Nephron (organoid): ENCODE measurements around the gene LGALS4.
"Not testable (repeated sequence)": the region's sequence is repeated elsewhere in the genome, so short reads cannot be mapped to it uniquely, and the experiment has no call there.

ENCODE experiments used
- H3K27ac Mint-ChIP-seq, 3 experiments: 2 replicates each; pipeline ENCODE4 v1.8.0; 2020; ENCODE audit warnings: mixed read lengths in 3 of 3, mild to moderate bottlenecking in 2 of 3, moderate library complexity in 1 of 3
- H3K27me3 Mint-ChIP-seq: 2 replicates; pipeline ENCODE4 v1.8.0; 2021; ENCODE audit warnings: low read depth, mild to moderate bottlenecking, moderate library complexity, mixed read lengths
- H3K36me3 Mint-ChIP-seq: 2 replicates; pipeline ENCODE4 v1.8.0; 2020; ENCODE audit warnings: low read depth, mixed read lengths
- H3K4me1 Mint-ChIP-seq: 2 replicates; pipeline ENCODE4 v1.8.0; 2020; ENCODE audit warnings: mixed read lengths
- H3K4me3 Mint-ChIP-seq, 3 experiments: 2 replicates each; pipeline ENCODE4 v1.8.0; 2020; ENCODE audit warnings: mild to moderate bottlenecking in 3 of 3, mixed read lengths in 3 of 3, moderate library complexity in 2 of 3
- H3K9me3 Mint-ChIP-seq: 2 replicates; pipeline ENCODE4 v1.8.0; 2020; ENCODE audit warnings: mixed read lengths
- CTCF ChIP-seq, 3 experiments: fragments of 200-600 bp; sonication (generic); IDR thresholded peaks; one replicate each; pipeline ENCODE4 v1.5.0; 2021; ENCODE audit warnings: antibody characterized with exemption in 3 of 3; ENCODE audit not compliant: unreplicated experiment in 3 of 3

The LGALS4 gene

GRCh38 chr19:38786572-38787265 is 26.0 kb downstream of the LGALS4 start:
- Mint-ChIP-seq H3K9me3 (no peaks in the 10 kb centered on the region), H3K27ac (peak overlapping the region in 1 of 3 experiments; percentile 73), H3K4me1 (peaks cover 5% of the 10 kb centered on the region), H3K27me3 (peaks cover 2% of the 10 kb centered on the region), H3K36me3 (no peaks in the 10 kb centered on the region), H3K4me3 (no peak overlapping the region)
- TF ChIP-seq CTCF (IDR thresholded peaks at IDR 0.05; ENCODE audit: unreplicated experiment in 3 of 3) = no peak

GRCh38 chr19:38786061-38786460 is 26.7 kb downstream of the LGALS4 start:
- H3K9me3 Mint-ChIP-seq, H3K27ac Mint-ChIP-seq, H3K4me3 Mint-ChIP-seq, H3K27me3 Mint-ChIP-seq, H3K4me1 Mint-ChIP-seq, H3K36me3 Mint-ChIP-seq: not testable (repeated sequence)

- Mint-ChIP-seq H3K27ac (no peak overlapping the region), H3K4me1 (peaks cover 5% of the 10 kb centered on the region), H3K9me3 (no peaks in the 10 kb centered on the region), H3K4me3 (no peak overlapping the region), H3K27me3 (peaks cover 17% of the 10 kb centered on the region), H3K36me3 (no peaks in the 10 kb centered on the region)
- no peak for TF ChIP-seq CTCF (IDR thresholded peaks at IDR 0.05; ENCODE audit: unreplicated experiment in 3 of 3)
These were observed 27.5 kb downstream of the LGALS4 start for GRCh38 chr19:38785187-38785699.

- no peak for TF ChIP-seq CTCF (IDR thresholded peaks at IDR 0.05; ENCODE audit: unreplicated experiment in 3 of 3)
- no peaks in the 10 kb centered on the region for H3K9me3 Mint-ChIP-seq
- peaks cover 17% of the 10 kb centered on the region for H3K27me3 Mint-ChIP-seq
- H3K4me3 Mint-ChIP-seq = no peak overlapping the region
- H3K4me1 Mint-ChIP-seq = peaks cover 5% of the 10 kb centered on the region
- no peak overlapping the region for H3K27ac Mint-ChIP-seq
- H3K36me3 Mint-ChIP-seq = no peaks in the 10 kb centered on the region
These were observed 28.5 kb downstream of the LGALS4 start for GRCh38 chr19:38784224-38784623.

GRCh38 chr19:38782212-38782611 is 30.5 kb downstream of the LGALS4 start:
- peaks cover 22% of the 10 kb centered on the region for H3K27me3 Mint-ChIP-seq
- not testable (repeated sequence) for H3K36me3 Mint-ChIP-seq, H3K4me3 Mint-ChIP-seq, H3K4me1 Mint-ChIP-seq, H3K27ac Mint-ChIP-seq, H3K9me3 Mint-ChIP-seq

- H3K36me3 Mint-ChIP-seq = no peaks in the 10 kb centered on the region
- TF ChIP-seq CTCF (IDR thresholded peaks at IDR 0.05; ENCODE audit: unreplicated experiment in 3 of 3) = no peak
- no peak overlapping the region for H3K27ac Mint-ChIP-seq
- no peaks in the 10 kb centered on the region for H3K4me1 Mint-ChIP-seq
- H3K27me3 Mint-ChIP-seq = peaks cover 24% of the 10 kb centered on the region
- no peak overlapping the region for H3K4me3 Mint-ChIP-seq
- no peaks in the 10 kb centered on the region for H3K9me3 Mint-ChIP-seq
These were observed 31.7 kb downstream of the LGALS4 start for GRCh38 chr19:38781058-38781457.

- Mint-ChIP-seq H3K27ac (no peak overlapping the region), H3K9me3 (no peaks in the 10 kb centered on the region), H3K4me1 (no peaks in the 10 kb centered on the region), H3K4me3 (no peak overlapping the region), H3K36me3 (no peaks in the 10 kb centered on the region), H3K27me3 (peaks cover 24% of the 10 kb centered on the region)
- no peak for TF ChIP-seq CTCF (IDR thresholded peaks at IDR 0.05; ENCODE audit: unreplicated experiment in 3 of 3)
These were observed 32.3 kb downstream of the LGALS4 start for GRCh38 chr19:38780443-38780842.
